GM18867 (cell line): ENCODE measurements around the gene CFAP92.

Experiments
- ATAC-seq: cut with Tn5 transposase; IDR thresholded peaks from one replicate; pipeline ENCODE4 v1.9.1; 2021; ENCODE audit warnings: mild to moderate bottlenecking, moderate library complexity; ENCODE audit not compliant: unreplicated experiment

The CFAP92 gene, protein sequence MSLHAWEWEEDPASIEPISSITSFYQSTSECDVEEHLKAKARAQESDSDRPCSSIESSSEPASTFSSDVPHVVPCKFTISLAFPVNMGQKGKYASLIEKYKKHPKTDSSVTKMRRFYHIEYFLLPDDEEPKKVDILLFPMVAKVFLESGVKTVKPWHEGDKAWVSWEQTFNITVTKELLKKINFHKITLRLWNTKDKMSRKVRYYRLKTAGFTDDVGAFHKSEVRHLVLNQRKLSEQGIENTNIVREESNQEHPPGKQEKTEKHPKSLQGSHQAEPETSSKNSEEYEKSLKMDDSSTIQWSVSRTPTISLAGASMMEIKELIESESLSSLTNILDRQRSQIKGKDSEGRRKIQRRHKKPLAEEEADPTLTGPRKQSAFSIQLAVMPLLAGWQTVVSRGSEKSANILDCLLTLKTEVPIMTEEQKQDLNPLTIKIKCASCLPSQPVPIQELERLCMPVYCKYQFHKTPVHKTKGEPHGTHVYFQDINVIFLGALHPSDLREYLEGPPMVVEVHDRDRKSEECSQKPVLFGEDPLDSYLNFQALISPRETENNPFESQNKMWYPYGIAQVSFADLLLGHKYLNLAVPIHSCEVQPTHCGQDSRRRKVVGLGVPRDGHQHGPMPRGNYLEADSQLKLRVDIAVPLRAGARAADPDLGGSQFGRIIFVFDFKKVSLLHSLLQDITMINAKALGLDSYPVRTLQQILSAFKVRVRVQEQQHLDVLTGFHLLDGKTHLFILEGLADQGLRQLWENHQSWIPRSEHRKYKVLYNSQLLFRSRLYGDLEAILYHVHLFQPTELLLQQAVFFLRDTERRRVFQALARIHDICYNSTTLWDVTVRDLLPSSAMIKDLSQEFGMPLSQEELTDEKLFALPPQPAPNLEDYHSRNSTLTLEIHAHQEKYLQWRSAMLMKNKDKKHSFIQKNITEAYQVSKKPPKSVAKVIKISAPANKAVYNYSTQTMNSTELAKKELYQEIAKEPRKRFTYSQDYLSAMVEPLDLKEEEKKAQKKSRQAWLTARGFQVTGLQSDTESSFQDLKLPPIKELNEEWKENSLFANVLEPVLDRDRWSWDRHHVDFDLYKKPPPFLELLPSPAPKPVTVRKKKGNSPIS

DNA sequence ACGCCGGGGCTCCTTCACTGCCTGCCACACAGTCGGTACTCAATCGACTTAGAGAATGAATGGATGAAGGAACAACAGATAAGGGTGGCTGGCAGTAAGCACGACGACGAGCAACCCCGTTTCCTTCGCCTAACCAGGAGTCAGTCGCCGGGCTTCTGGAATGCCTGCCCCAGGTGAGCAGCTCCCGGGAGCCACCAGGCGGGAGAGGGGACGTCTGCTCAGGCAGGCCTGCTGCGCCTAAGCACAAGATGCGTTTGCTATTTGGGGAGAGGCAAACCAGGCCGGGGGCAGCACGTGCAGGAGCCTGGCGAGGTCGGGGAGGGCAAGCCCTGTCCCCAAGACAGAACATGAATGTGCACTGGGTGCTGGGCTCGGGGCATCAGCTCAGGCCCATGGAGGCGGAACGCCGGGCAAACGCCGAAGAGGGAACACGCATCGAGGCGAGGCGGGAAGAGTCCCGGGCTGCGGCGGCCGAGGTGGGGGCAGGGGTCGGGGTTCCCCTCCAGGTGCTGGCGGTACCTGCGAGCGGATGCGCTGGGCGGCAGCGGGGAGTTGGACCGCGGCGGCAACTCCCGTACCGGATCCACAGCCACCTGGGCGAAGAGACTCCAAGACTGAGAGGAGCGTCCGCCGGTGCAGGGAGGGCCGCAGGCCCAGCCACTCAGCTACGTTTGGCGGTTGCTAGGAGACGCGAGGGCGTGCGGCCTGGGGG, at the start of gene CFAP92:
Gene CFAP92, minus strand, starts transcription at position 616 of the 712 bp plus-strand sequence. CDS start 772 bp downstream, outside the sequence.
- ATAC-seq = peak; percentile 93

DNA sequence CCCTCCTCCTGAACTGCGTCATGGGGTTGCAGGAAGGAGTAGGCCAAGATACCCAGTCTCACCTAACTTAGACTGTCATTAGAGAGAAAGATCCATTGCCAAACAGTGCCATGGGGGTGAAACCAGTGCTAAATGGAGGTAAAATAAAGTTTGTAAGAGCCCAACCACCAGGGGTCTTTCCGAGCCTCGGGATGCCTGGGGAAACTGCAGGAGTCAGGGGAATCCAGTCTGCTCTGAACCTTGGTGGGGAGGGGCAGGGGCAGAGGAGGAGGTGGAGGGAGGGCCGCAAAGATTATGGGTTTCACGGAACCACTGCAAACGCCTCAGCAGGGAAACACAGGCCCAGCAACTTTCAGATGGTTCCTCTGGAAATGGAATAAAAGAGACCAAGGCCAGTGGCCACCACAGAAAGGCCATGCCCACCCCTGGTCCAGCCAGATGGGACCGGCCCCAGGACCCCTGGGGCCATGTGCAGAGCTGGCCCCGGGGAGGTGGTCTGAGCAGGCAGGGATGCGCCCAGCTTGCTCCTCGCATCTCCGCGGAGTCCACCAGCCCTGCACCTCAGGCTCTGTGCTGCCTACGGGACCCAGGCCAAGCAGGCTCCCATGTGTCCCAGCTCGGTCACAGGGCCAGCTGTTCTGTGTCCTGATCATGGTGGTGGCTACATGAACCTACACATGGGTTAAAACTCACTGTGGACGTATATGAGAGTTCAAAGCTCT, 46.9 kb upstream of the CFAP92 start:
- no peak for ATAC-seq

DNA sequence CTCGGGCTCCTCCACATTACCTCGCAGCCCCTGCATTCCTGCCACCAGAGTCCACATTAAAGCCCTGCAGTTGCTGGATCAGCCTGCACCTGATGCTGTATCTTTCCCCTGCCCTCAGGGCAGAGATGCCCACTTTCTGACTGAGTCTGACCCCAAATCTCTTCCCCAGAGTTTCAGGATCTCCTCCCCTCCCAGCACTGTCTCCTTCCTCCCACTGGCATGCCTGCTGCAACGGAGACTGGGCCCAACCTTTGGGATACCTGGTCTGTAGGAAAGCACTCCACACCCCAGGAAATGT, 46.1 kb upstream of the CFAP92 start:
- ATAC-seq = no peak

DNA sequence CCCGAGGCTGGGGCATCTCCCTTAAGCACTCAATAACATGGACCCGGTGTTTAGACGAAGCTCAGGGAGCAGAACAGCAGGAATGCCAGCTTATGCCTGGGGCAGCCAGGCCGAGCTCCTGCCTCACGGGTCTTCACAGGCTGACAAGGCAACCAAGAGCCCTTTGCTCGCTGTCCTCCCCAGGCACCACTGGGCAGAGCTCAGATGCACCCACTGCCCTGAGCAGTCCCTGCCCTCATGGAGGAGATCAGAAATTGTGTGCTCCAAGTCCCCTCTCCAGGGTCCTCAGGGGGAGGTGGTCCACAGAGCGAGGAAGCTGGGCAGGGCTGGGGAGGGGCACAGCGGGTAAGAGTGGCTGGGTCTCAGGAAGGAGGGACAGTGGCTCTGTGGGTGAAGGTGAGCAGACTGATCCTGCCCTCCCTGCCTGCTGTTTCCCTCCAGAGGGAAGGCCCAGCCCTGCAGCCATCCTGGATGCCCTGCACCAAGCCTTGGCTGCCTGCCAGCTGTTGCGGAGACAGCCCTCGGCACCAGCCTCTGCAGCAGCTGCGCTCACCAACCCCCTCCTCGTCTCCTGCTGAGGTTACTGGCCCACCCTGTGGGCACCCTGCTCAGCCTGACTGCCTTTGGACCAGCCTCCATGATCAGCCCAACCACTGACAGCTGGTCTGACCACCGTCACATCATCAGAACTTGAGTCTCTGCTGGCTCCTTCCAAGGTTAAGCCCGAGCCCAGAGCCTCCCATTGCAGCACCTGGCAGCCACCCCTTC, 45.6 kb upstream of the CFAP92 start:
- ATAC-seq = no peak

DNA sequence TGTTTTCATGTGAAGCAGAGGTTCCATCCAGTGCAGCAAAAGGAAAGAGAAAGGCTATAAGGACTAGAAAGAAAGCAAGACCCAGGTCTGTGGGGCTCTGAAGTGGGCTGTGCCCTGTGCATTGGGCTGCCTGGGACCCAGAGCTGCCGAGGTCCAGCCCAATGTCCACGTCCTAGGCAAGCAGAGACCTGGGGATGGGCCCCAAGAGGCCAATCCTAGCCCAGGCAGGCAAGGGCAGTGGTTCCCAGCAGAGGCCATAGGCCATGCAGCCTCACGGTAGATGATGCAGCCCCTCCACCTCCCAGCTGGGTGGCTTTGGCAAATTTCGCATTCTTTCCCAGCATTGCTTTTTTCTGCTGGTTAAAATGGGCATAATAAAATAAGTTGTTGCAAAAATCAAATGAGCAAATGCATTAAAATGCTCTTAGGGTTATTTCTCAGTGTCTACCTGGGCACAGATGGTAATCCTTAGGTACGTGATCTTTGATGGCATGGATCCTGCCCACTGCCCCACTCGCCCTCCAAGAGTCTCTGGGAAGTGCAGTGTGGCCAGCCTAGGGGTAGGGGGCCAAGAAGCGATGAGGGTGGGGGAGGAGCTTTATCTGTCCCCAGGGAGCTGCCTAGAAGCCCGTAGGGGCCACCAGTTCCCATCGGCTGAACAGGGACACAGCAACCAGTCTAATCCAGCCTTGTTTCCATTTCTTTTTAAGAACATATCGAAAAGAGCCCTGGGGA, 44.4 kb upstream of the CFAP92 start:
- no peak for ATAC-seq

DNA sequence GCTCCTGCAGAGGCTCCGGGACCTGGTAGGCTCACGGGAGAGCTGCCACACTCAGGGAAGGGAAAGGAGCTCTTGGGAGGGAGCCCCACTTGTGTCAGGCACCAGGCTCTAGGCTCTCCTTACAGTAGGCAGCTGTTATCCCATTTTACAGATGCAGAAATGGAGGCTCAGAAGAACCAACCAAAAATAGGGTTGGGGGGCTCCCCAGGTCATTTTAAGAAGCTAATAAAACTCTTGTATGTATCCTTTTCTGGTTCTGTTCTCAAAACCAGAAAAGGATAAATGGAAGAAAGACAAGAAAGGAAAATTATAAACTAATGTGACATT, 43.2 kb upstream of the CFAP92 start:
- no peak for ATAC-seq

DNA sequence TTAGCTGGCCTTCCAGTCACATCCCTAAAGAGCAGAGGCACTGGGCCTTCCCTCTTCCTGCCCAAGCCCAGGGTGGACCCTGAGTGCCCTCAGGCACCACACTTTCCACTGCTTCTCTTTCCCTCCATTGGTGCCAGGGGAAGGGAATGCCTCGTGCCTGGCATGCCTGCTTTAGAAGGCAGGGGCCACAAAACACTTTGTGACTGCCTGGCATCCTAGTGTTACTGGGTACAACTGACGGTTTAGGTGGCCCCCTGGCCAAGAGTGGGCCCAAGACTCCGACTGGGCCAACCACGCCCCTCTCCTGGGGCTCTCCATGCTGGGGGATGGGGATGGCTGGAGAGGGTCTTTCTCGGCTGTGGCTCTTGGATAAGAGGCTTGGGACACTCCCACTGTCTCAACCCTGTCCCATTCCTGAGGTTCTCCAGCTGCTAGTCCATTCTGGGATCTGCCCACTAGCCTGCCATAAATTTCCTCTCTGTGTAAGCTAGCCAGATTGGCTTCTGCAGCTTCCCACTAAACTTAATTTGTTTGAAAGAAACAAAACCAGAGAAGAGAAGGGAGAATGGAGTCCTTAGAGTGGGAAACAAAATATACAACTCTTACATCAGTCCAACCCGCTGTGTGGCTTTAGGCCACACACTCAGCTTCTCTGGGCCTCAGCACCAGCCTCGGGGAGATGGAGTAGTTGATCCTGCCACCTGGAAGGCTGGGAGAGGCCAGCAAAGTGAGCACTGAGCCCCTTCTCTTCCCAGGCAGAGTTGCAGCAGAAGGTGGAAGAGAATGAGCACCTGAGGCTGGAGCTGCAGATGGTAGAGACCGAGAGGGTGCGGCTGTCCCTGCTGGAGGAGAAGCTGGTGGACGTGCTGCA, 42.6 kb upstream of the CFAP92 start:
- no peak for ATAC-seq

DNA sequence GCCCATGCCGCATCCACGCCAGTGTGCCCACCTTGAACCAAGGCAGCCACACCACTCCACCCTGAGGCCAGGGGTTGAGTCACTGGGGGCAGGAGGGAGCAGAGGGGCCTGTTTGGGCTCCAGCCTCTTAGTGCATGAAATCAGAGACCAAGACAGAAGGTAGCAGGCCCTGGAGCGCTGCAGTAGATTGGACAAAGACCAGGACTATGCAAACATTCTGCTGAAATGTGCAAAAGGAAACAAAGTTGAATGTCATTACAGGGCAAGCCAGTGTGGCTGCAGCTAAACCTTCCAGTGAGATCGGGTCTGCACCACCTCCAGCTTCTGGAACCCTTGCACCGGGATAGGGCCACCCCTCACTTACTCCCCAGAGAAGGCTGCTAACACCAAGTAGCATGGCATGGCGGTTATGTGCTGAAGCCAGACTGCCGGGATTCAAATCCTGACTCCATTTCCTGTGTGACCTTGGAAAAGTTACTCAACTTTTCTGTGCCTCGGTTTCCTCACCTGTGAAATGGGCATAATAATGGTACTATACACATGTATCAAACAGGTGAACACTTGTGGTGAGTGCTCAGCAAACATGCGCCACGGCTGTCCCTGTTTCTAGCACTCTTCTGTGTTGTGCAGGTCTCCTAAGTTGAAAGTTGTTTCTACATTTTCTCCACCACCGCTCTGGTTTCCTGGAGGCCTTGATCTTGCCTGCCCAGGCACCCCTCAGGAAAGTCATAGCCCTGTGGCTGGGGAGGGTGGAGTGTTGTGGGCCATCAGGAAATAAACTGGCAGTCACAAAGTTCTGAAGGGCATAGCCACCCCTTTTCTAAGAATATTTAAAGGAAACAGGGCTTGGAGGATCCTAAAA, 41.7 kb upstream of the CFAP92 start:
- ATAC-seq = no peak

DNA sequence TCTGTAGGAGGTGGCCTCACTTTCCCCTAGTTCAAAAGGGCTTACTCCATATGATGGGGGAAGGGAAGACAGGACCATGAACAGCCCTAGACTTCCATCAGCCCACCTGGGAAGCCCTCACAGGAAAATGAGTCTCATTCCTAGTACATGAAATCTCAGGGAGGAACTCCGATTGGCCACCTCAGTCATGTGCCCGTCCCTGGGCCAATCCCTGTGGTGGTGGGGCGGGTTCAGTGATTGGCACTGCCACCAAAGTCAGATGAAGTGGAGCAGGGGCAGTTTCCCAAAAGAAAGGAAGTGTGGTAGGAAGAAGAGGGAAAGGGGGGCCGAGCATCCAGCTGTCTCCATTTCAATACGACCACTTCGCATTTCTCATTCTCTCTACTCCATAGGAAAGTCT, 40.8 kb upstream of the CFAP92 start:
- no peak for ATAC-seq

DNA sequence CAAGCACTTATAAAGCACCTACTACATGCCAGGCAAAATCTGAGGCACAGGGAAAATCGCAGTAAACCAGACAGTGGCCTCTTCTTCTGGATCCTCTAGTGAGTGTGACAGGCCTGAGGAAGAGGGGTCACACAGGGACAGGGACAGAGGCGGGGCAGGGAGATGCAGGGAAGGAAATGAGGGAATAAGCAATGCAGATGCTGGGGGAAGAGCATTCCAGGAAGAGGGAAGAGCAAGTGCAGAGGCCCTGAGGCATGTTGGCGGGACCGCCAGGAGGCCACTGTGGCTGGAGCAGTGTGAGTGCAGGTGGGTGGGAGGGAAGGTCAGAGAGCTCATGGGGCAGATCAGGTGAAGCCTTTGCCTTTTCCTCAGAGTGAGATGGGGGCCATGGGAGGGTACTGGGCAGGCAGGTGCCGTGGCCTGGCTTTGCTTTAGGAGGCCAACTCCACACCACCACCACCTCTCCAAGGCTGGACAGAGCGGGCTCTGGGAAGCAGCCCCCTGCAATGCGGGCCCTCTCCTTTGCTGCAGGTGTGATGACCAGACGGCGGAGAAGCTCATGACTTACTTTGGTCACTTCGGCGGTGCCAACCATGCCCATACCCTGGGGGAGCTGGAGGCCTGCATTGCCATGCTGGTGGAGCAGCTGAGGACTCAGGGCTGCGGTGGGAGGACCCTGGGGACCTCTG, 39.9 kb upstream of the CFAP92 start:
- ATAC-seq = no peak

DNA sequence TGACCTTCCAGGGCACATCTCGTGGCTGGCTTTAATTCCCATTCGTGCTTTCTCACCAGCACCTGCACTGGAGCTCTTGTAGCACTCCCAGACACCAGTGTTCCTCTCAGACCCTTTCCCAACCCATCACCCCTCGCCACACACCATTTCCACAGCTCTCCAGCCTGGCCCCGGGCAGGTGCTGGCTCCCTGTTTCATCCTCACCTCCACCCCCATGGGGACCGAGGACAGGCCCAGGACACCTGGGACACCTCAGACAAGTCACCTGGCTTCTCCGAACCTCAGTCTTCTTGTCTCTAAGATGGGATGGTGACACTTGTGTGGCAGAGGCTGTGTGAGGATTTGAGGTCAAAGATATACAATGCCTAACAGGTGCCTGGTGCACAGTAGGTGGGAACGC, 39.3 kb upstream of the CFAP92 start:
- no peak for ATAC-seq

DNA sequence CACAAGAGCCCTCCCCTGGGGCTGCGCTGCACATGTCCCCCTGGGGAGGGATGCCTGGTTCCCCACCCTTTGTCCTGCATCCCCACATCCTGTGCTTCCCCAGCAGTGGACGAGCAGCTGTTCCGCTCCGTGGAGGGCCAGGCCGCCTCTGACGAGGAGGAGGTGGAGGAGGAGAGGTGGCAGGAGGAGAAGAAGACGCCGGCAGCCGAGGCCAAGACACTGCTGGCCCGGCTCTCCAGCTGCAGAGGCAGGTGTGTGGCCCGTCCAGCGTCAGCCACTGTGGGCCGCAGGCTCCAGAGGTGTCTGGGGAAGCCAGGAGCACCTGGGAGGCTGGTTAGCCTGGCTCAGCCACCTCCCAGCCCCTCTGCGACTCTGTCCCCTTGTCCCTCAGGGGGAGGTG, 38.8 kb upstream of the CFAP92 start:
- ATAC-seq = no peak

DNA sequence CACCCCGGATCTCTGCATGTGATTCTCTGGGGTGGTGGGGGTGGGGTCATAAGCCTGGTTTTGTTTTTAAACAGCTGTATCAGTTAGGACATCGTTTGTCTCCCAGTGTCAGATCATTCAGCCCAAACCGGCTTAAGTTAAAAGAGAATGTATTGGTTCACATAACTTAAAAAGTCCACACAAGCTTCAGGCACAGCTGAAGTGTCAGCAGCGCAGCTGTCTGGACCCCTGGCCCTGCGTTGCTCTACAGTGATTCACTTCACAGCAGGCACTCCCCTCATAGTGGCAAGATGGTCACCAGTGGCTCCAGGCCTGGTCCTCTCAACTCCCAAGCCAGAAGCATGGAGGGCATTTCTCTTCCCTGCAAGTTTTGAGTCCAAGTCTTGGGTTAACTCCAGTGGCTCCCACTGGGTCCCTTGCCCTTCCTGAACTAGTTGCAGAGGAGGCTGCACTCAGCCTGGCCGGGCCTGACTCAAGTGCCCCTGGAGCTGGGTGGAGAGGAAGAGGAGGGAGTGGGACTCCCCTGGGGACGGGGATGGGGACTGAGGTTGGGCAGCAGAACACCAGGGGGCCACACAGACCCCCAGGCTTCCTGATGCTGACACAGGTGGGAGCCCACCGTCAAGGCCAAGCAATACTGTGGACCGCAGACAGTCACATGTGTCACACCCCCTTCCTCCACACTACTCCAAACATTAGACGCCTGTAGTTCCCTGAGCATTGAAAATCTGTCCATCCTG, 37.8 kb upstream of the CFAP92 start:
- no peak for ATAC-seq

DNA sequence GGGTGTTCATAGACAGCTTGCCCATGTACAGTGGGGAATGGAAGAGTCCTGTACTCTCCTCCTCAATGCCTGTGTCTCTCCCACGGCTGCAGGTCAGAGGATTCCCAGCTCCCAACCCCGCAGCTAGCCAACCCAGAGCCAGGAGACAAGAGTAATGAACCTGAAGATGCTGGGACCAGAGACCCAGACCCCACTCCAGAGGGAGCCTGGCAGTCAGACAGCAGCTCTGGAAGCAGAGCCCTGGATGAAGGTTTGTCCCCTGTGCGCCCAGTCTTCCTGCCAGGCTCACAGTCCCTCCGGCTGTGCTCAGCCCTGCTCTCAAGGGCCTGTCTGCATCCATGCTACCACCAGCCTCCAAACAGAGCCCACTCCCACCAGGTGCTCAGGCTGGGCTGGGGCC, 36.7 kb upstream of the CFAP92 start:
- no peak for ATAC-seq

DNA sequence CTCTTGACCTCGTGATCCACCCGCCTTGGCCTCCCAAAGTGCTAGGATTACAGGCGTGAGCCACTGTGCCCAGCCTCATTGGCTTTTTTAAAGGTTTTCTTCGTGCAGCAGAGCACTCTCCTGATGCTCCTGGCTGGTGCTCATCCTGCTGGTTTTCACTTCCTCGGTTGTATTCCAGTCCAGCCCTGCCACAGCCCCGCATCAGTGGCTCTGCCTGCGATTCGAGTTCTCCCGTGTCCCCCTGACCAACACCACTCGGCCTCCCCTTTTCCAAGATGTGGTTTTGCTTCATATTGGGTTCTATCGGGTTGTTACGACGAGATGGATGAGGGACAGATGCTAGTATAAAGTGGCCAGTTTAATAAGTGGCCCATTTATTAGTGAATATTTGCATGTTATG, 35.0 kb upstream of the CFAP92 start:
- no peak for ATAC-seq

DNA sequence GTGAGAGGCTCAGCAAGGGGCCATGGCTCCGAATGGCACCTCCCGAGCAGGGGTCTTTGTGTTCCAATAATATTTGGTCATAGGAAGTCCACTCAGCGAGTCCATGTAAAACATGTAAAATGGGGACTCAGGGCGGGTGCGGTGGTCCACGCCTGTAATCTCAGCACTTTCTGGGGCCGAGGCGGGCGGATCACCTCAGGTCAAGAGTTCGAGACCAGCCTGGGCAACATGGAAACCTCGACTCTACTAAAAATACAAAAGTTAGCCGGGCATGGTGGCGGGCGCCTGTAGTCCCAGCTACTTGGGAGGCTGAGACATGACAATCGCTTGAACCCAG, 33.6 kb upstream of the CFAP92 start:
- ATAC-seq = no peak
